Tibial nerve (tissue), 4 donors: ENCODE results near the gene GTF3C4. TPM values are rescaled to one million over a fixed set of nuclear protein-coding genes. Genes with fewer than 3 reads are reported as not detected.

ENCODE experiments used
- DNase-seq, 2 donors: peaks; one replicate each; pipeline ENCODE4 v3.0.0-alpha.2; 2019; ENCODE audit warnings: low spot score in 2 of 2
- H3K27ac ChIP-seq, 4 donors: fragments of 200-600 bp; sonication (generic) in 3 of 4; one replicate each; pipeline ENCODE4 v1.5.1; 2017 to 2019; ENCODE audit warnings: mild to moderate bottlenecking in 1 of 4
- H3K27me3 ChIP-seq, 2 donors: fragments of 200-600 bp; sonication (generic) in 1 of 2; one replicate each; pipeline versions ENCODE4 v1.5.1 to v1.6.0; 2017 to 2019
- H3K36me3 ChIP-seq, 3 donors: fragments of 200-600 bp; sonication (generic); one replicate each; pipeline ENCODE4 v1.5.1; 2018 to 2019
- H3K4me1 ChIP-seq, 4 donors: fragments of 200-600 bp; sonication (generic) in 3 of 4; one replicate each; pipeline ENCODE4 v1.5.1; 2017 to 2019
- H3K4me3 ChIP-seq, 4 donors: fragments of 200-600 bp; sonication (generic) in 3 of 4; one replicate each; pipeline ENCODE4 v1.5.1; 2017 to 2019; ENCODE audit warnings: mild to moderate bottlenecking in 1 of 4, moderate library complexity in 1 of 4
- H3K9me3 ChIP-seq, 4 donors: fragments of 200-600 bp; sonication (generic) in 3 of 4; one replicate each; pipeline ENCODE4 v1.5.1; 2017 to 2019
- CTCF ChIP-seq, 5 experiments: fragments of 200-600 bp in 3 of 5; fragments of 450-650 bp in 2 of 5; sonication (generic) in 3 of 5; IDR thresholded peaks; one replicate each; pipeline ENCODE4 v1.5.1; 2016 to 2019; ENCODE audit warnings: antibody characterized with exemption in 5 of 5, mild to moderate bottlenecking in 3 of 5, moderate library complexity in 2 of 5
- EP300 ChIP-seq, 2 donors: sonication (generic); formaldehyde crosslinking; IDR thresholded peaks; one replicate each; pipeline ENCODE4 v1.6.1; 2017; ENCODE audit warnings: antibody characterized with exemption in 2 of 2, mild to moderate bottlenecking in 1 of 2
- POLR2A ChIP-seq, 2 donors: fragments of 450-650 bp; IDR thresholded peaks; one replicate each; pipeline ENCODE4 v1.6.1; 2017; ENCODE audit warnings: antibody characterized with exemption in 2 of 2, mild to moderate bottlenecking in 2 of 2, moderate library complexity in 2 of 2
- WGBS, 2 donors: methylation state at CpG; one replicate each; pipeline ENCODE4 v1.1.5; 2018; 5-methylcytosine and 5-hydroxymethylcytosine counted together
- total RNA-seq, 4 donors: library from RNA; depleted of rRNA; stranded (reverse); fragments of >200 nt; gene quantifications; one replicate each; pipeline ENCODE4 v1.1.0, GENCODE V29; 2016

Gene GTF3C4, protein sequence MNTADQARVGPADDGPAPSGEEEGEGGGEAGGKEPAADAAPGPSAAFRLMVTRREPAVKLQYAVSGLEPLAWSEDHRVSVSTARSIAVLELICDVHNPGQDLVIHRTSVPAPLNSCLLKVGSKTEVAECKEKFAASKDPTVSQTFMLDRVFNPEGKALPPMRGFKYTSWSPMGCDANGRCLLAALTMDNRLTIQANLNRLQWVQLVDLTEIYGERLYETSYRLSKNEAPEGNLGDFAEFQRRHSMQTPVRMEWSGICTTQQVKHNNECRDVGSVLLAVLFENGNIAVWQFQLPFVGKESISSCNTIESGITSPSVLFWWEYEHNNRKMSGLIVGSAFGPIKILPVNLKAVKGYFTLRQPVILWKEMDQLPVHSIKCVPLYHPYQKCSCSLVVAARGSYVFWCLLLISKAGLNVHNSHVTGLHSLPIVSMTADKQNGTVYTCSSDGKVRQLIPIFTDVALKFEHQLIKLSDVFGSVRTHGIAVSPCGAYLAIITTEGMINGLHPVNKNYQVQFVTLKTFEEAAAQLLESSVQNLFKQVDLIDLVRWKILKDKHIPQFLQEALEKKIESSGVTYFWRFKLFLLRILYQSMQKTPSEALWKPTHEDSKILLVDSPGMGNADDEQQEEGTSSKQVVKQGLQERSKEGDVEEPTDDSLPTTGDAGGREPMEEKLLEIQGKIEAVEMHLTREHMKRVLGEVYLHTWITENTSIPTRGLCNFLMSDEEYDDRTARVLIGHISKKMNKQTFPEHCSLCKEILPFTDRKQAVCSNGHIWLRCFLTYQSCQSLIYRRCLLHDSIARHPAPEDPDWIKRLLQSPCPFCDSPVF
- 10 to 100 TPM; 10.5 to 17.4 (median 16.2) TPM for total RNA-seq

- H3K27ac ChIP-seq: peak within 1 kb of the TSS; percentile 84 to 98 (median 90)
- H3K9me3 ChIP-seq: no peaks in the 10 kb centered on the region
- TF ChIP-seq POLR2A (IDR thresholded peaks at IDR 0.05): no peak
- TF ChIP-seq CTCF (IDR thresholded peaks at IDR 0.05): no peak
- peak in 1 of 2 donors; percentile 52 for TF ChIP-seq EP300 (IDR thresholded peaks at IDR 0.05)
- peaks cover 0 to 68% (median 15%) of the 10 kb centered on the region in 4 donors for H3K4me1 ChIP-seq
- WGBS, 2 donors: 0% methylated on average over 31 to 42 of the region's 82 CpGs
- H3K27me3 ChIP-seq: no peaks in the 10 kb centered on the region
- no peaks in the 10 kb centered on the region for H3K36me3 ChIP-seq
- peak within 1 kb of the TSS; percentile 74 to 90 (median 84) for H3K4me3 ChIP-seq
- DNase-seq: no peak
Measured at GRCh38 chr9:132670457-132671391, at the start of gene GTF3C4. TSS of gene GTF3C4 (plus strand) at chr9:132670464. CDS start at chr9:132670599, 135 bp downstream.

DNA sequence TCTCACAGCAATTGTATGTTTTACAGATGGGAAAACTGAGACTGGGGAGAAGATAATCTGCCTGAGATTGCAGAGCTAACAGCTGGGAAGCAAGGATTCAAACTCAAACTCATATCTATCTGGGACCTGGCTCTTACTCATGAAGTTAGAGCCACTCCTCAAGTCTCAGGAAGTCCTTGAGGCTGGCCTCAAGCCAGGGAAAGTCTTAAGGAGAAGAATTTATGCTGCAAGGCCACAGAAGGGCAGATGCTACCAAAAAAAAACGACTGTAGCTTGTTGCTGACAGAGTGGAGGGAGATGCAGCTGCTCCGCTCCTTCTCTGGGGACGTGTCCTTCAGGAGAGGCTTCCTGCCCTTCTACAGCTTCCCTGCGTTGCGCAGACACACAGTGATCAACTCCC lies 48.1 kb upstream of the GTF3C4 start:
- peaks cover 4 to 77% (median 9%) of the 10 kb centered on the region in 3 donors for H3K36me3 ChIP-seq
- peaks cover 0 to 5% (median 0%) of the 10 kb centered on the region in 4 donors for H3K4me1 ChIP-seq
- 69 to 76% methylated on average over 5 of the region's 5 CpGs for WGBS, 2 donors
- H3K4me3 ChIP-seq: no peak overlapping the region
- no peaks in the 10 kb centered on the region for H3K27me3 ChIP-seq
- no peak for DNase-seq
- H3K9me3 ChIP-seq: no peaks in the 10 kb centered on the region
- H3K27ac ChIP-seq: no peak overlapping the region
- no peak for TF ChIP-seq CTCF (IDR thresholded peaks at IDR 0.05)
- TF ChIP-seq POLR2A (IDR thresholded peaks at IDR 0.05): no peak
- TF ChIP-seq EP300 (IDR thresholded peaks at IDR 0.05): no peak

GRCh38 chr9:132626285-132626684 lies 44.0 kb upstream of the GTF3C4 start:
- H3K4me1 ChIP-seq: peaks cover 0 to 5% (median 0%) of the 10 kb centered on the region in 4 donors
- no peak overlapping the region for H3K4me3 ChIP-seq
- DNase-seq: no peak
- no peaks in the 10 kb centered on the region for H3K9me3 ChIP-seq
- no peaks in the 10 kb centered on the region for H3K27me3 ChIP-seq
- H3K36me3 ChIP-seq: peaks cover 7 to 81% (median 18%) of the 10 kb centered on the region in 3 donors
- H3K27ac ChIP-seq: peak overlapping the region in 2 of 4 donors; percentile 1 to 49
- WGBS, 2 donors: 79 to 81% methylated on average over 5 of the region's 5 CpGs
- TF ChIP-seq POLR2A (IDR thresholded peaks at IDR 0.05): no peak

- peak overlapping the region in 2 of 4 donors; percentile 9 to 49 for H3K27ac ChIP-seq
- TF ChIP-seq CTCF (IDR thresholded peaks at IDR 0.05) (no peak), EP300 (IDR thresholded peaks at IDR 0.05) (no peak), POLR2A (IDR thresholded peaks at IDR 0.05) (no peak)
- peaks cover 0 to 5% (median 0%) of the 10 kb centered on the region in 4 donors for H3K4me1 ChIP-seq
- DNase-seq: no peak
- no peaks in the 10 kb centered on the region for H3K27me3 ChIP-seq
- 48 to 56% methylated on average over 7 of the region's 7 CpGs for WGBS, 2 donors
- H3K9me3 ChIP-seq: no peaks in the 10 kb centered on the region
- no peak overlapping the region for H3K4me3 ChIP-seq
- H3K36me3 ChIP-seq: peaks cover 5 to 84% (median 18%) of the 10 kb centered on the region in 3 donors
Measured at GRCh38 chr9:132627106-132627505, 43.2 kb upstream of the GTF3C4 start.

GRCh38 chr9:132627594-132627993 lies 42.7 kb upstream of the GTF3C4 start:
- WGBS, 2 donors: 73 to 77% methylated on average over 11 of the region's 11 CpGs
- no peaks in the 10 kb centered on the region for H3K9me3 ChIP-seq
- DNase-seq: no peak
- no peak overlapping the region for H3K4me3 ChIP-seq
- H3K27me3 ChIP-seq: no peaks in the 10 kb centered on the region
- TF ChIP-seq POLR2A (IDR thresholded peaks at IDR 0.05): no peak
- no peak for TF ChIP-seq EP300 (IDR thresholded peaks at IDR 0.05)
- no peak for TF ChIP-seq CTCF (IDR thresholded peaks at IDR 0.05)
- peak overlapping the region in 1 of 4 donors; percentile 9 for H3K27ac ChIP-seq
- peaks cover 0 to 5% (median 0%) of the 10 kb centered on the region in 4 donors for H3K4me1 ChIP-seq
- peaks cover 3 to 84% (median 18%) of the 10 kb centered on the region in 3 donors for H3K36me3 ChIP-seq
